Suprapubic skin (tissue), 2 donors: Measurements from ENCODE around the gene UBXN6.

Source experiments
- EP300 ChIP-seq: sonication (generic); formaldehyde crosslinking; IDR thresholded peaks from one replicate; pipeline ENCODE4 v1.6.1; 2017; ENCODE audit warnings: antibody characterized with exemption
- POLR2A ChIP-seq, 2 donors: fragments of 450-650 bp; IDR thresholded peaks; one replicate each; pipeline ENCODE4 v1.6.1; 2017; ENCODE audit warnings: antibody characterized with exemption in 2 of 2, mild to moderate bottlenecking in 2 of 2, moderate library complexity in 2 of 2

DNA sequence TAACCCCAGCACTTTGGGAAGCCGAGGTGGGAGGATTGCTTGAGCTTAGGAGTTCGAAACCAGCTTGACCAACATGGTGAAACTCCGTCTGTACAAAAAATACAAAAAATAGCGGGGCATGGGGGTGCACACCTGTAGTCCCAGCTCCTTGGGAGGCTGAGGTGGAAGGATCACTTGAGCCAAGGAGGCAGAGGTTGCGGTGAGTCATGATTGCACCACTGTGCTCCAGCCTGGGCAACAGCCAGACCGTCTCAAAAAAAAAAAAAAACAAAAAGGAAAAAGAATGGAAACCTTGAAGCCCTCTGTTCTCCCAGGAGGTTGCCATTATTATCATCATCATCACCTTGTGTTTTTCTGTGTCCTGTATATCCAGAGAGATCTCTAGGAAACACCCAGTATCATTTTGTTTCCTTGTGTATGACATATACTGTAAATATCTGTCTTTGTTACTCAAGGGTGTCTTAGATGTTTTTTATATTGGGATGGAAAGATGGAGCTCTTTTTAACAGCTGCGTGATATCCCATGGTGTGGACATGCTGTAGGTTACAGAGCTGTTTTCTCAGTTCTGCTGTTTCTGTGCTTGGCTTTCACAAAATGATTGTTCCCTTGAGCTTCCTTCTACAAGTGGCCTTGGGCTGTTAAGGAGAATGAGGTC, 43.3 kb downstream of the UBXN6 start:
- TF ChIP-seq EP300 (no peak), POLR2A (IDR thresholded peaks at IDR 0.05) (no peak)
